Mesendoderm (in vitro differentiated cells): ENCODE measurements around the gene SPATA6.

Experiments used
- DNase-seq: peaks from one replicate; pipeline ENCODE4 v3.0.0; 2013
- H2AK5ac ChIP-seq: 2 replicates; pipeline ENCODE4 v1.6.1; 2013; ENCODE audit warnings: low read length, inconsistent platforms
- H2BK120ac ChIP-seq: 2 replicates; pipeline ENCODE4 v1.6.1; 2013; ENCODE audit warnings: low read depth, mild to moderate bottlenecking, low read length, moderate library complexity, mixed read lengths
- H2BK15ac ChIP-seq: replicated peaks from 2 replicates; pipeline ENCODE4 v1.6.1; 2013; ENCODE audit warnings: low read depth, mild to moderate bottlenecking, moderate library complexity
- H2BK5ac ChIP-seq: 2 replicates; pipeline ENCODE4 v1.6.1; 2013; ENCODE audit warnings: low read length, inconsistent platforms
- H3K18ac ChIP-seq: 2 replicates; pipeline ENCODE4 v1.6.1; 2013; ENCODE audit warnings: mild to moderate bottlenecking, low read length, mixed read lengths
- H3K23ac ChIP-seq: one replicate; pipeline ENCODE4 v1.6.1; 2013; ENCODE audit warnings: low read length
- H3K27ac ChIP-seq: 2 replicates; pipeline ENCODE4 v1.5.1; 2013; ENCODE audit warnings: low read depth, mild to moderate bottlenecking, inconsistent platforms, low read length, moderate library complexity
- H3K27me3 ChIP-seq: 2 replicates; pipeline ENCODE4 v1.6.1; 2013; ENCODE audit warnings: low read length, control low read depth, mild to moderate bottlenecking, inconsistent platforms; ENCODE audit not compliant: insufficient read depth, poor library complexity
- H3K36me3 ChIP-seq: 2 replicates; pipeline ENCODE4 v1.6.1; 2013; ENCODE audit warnings: low read length, inconsistent platforms; ENCODE audit not compliant: control insufficient read depth, insufficient read depth
- H3K4ac ChIP-seq: one replicate; pipeline ENCODE4 v1.6.1; 2013; ENCODE audit warnings: low read depth, mild to moderate bottlenecking, low read length, moderate library complexity
- H3K4me1 ChIP-seq: 2 replicates; pipeline ENCODE4 v1.6.1; 2013; ENCODE audit warnings: low read depth, low read length, inconsistent platforms; ENCODE audit not compliant: control insufficient read depth
- H3K4me2 ChIP-seq: 2 replicates; pipeline ENCODE4 v1.6.1; 2013; ENCODE audit warnings: low read length
- H3K4me3 ChIP-seq: 2 replicates; pipeline ENCODE4 v1.5.1; 2013; ENCODE audit warnings: mild to moderate bottlenecking, low read length
- H3K56ac ChIP-seq: one replicate; pipeline ENCODE4 v1.6.1; 2013; ENCODE audit warnings: low read length
- H3K79me1 ChIP-seq: 2 replicates; pipeline ENCODE4 v1.6.1; 2013; ENCODE audit warnings: low read length, inconsistent platforms
- H3K79me2 ChIP-seq: 2 replicates; pipeline ENCODE4 v1.6.1; 2013; ENCODE audit warnings: mild to moderate bottlenecking, low read length; ENCODE audit not compliant: control insufficient read depth, insufficient read depth
- H3K9ac ChIP-seq: 2 replicates; pipeline ENCODE4 v1.6.1; 2013; ENCODE audit warnings: low read length, inconsistent platforms
- H4K5ac ChIP-seq: one replicate; pipeline ENCODE4 v1.6.1; 2013; ENCODE audit warnings: low read length
- H4K8ac ChIP-seq: one replicate; pipeline ENCODE4 v1.6.1; 2013; ENCODE audit warnings: low read depth, mild to moderate bottlenecking, control low read depth, low read length, moderate library complexity
- WGBS: extraction: QIAGEN DNeasy Blood & Tissue Kit; methylation state at CpG from one replicate; pipeline ENCODE4 v1.1.7; 2013; ENCODE audit warnings: low lambda C conversion rate, missing lambda C conversion rate; ENCODE audit not compliant: insufficient coverage; ENCODE audit errors: extremely low coverage; 5-methylcytosine and 5-hydroxymethylcytosine counted together

Gene SPATA6

GRCh38 chr1:48405940-48406339 lies 66.1 kb downstream of the SPATA6 start:
- no peak overlapping the region for H2BK15ac ChIP-seq
- no peak overlapping the region for H3K27ac ChIP-seq
- no peak overlapping the region for H3K4me2 ChIP-seq
- H2BK5ac ChIP-seq, result no peak overlapping the region
- no peak overlapping the region for H4K5ac ChIP-seq
- no peaks in the 10 kb centered on the region for H3K4me1 ChIP-seq
- no peak overlapping the region for H4K8ac ChIP-seq
- H3K27me3 ChIP-seq, result no peaks in the 10 kb centered on the region
- H3K36me3 ChIP-seq, result no peaks in the 10 kb centered on the region
- no peak overlapping the region for H3K56ac ChIP-seq
- DNase-seq, result no peak
- H3K79me1 ChIP-seq, result no peaks in the 10 kb centered on the region
- no peak overlapping the region for H3K18ac ChIP-seq
- H3K4me3 ChIP-seq, result no peak overlapping the region
- no peak overlapping the region for H3K4ac ChIP-seq
- H3K23ac ChIP-seq, result no peak overlapping the region
- H2AK5ac ChIP-seq, result no peak overlapping the region
- no peaks in the 10 kb centered on the region for H3K79me2 ChIP-seq
- no peak overlapping the region for H2BK120ac ChIP-seq
- WGBS, result no CpG with 5 or more reads among the region's 2 CpGs
- H3K9ac ChIP-seq, result no peak overlapping the region

GRCh38 chr1:48405400-48405799 lies 66.6 kb downstream of the SPATA6 start:
- no peak overlapping the region for H3K18ac ChIP-seq
- no peaks in the 10 kb centered on the region for H3K4me1 ChIP-seq
- no peak overlapping the region for H2BK15ac ChIP-seq
- no peak overlapping the region for H3K4ac ChIP-seq
- H3K27ac ChIP-seq, result no peak overlapping the region
- H2BK5ac ChIP-seq, result no peak overlapping the region
- H3K9ac ChIP-seq, result no peak overlapping the region
- no peaks in the 10 kb centered on the region for H3K79me1 ChIP-seq
- no peak overlapping the region for H3K4me2 ChIP-seq
- no peak overlapping the region for H3K4me3 ChIP-seq
- H2AK5ac ChIP-seq, result no peak overlapping the region
- no peak overlapping the region for H4K5ac ChIP-seq
- H4K8ac ChIP-seq, result no peak overlapping the region
- no peak overlapping the region for H3K23ac ChIP-seq
- H3K56ac ChIP-seq, result no peak overlapping the region
- H3K36me3 ChIP-seq, result no peaks in the 10 kb centered on the region
- DNase-seq, result no peak
- no peaks in the 10 kb centered on the region for H3K79me2 ChIP-seq
- H3K27me3 ChIP-seq, result no peaks in the 10 kb centered on the region
- no peak overlapping the region for H2BK120ac ChIP-seq
- no CpG with 5 or more reads among the region's 1 CpG for WGBS

- no peak overlapping the region for H3K4me2 ChIP-seq
- DNase-seq, result no peak
- H3K4ac ChIP-seq, result no peak overlapping the region
- no peak overlapping the region for H3K18ac ChIP-seq
- no peak overlapping the region for H3K9ac ChIP-seq
- H4K5ac ChIP-seq, result no peak overlapping the region
- H2BK15ac ChIP-seq, result no peak overlapping the region
- no peak overlapping the region for H4K8ac ChIP-seq
- WGBS, result no CpG with 5 or more reads among the region's 2 CpGs
- no peak overlapping the region for H2BK5ac ChIP-seq
- no peak overlapping the region for H3K27ac ChIP-seq
- no peak overlapping the region for H3K56ac ChIP-seq
- no peaks in the 10 kb centered on the region for H3K27me3 ChIP-seq
- H3K36me3 ChIP-seq, result no peaks in the 10 kb centered on the region
- H2BK120ac ChIP-seq, result no peak overlapping the region
- H3K4me1 ChIP-seq, result no peaks in the 10 kb centered on the region
- no peaks in the 10 kb centered on the region for H3K79me2 ChIP-seq
- H3K23ac ChIP-seq, result no peak overlapping the region
- H3K4me3 ChIP-seq, result no peak overlapping the region
- no peaks in the 10 kb centered on the region for H3K79me1 ChIP-seq
- no peak overlapping the region for H2AK5ac ChIP-seq
These were observed 69.4 kb downstream of the SPATA6 start for GRCh38 chr1:48402599-48402998.

- Histone ChIP-seq H2AK5ac (no peak overlapping the region), H3K4ac (no peak overlapping the region), H3K9ac (no peak overlapping the region), H3K27ac (no peak overlapping the region), H2BK15ac (no peak overlapping the region), H3K18ac (no peak overlapping the region), H3K56ac (no peak overlapping the region), H3K23ac (no peak overlapping the region), H4K8ac (no peak overlapping the region), H2BK5ac (no peak overlapping the region), H3K79me1 (no peaks in the 10 kb centered on the region), H3K4me1 (no peaks in the 10 kb centered on the region), H4K5ac (no peak overlapping the region), H3K79me2 (no peaks in the 10 kb centered on the region), H2BK120ac (no peak overlapping the region), H3K36me3 (no peaks in the 10 kb centered on the region), H3K27me3 (no peaks in the 10 kb centered on the region), H3K4me3 (no peak overlapping the region), H3K4me2 (no peak overlapping the region)
- no peak for DNase-seq
- no CpG with 5 or more reads among the region's 2 CpGs for WGBS
These were observed 75.8 kb downstream of the SPATA6 start for GRCh38 chr1:48396208-48396607.

GRCh38 chr1:48391926-48392325 lies 80.1 kb downstream of the SPATA6 start:
- no peak overlapping the region for H3K18ac ChIP-seq
- no peaks in the 10 kb centered on the region for H3K4me1 ChIP-seq
- no peak for DNase-seq
- H3K4me2 ChIP-seq, result no peak overlapping the region
- H4K8ac ChIP-seq, result no peak overlapping the region
- H2BK120ac ChIP-seq, result no peak overlapping the region
- no peak overlapping the region for H2BK15ac ChIP-seq
- no peak overlapping the region for H3K4ac ChIP-seq
- H4K5ac ChIP-seq, result no peak overlapping the region
- H3K56ac ChIP-seq, result no peak overlapping the region
- H3K9ac ChIP-seq, result no peak overlapping the region
- no peaks in the 10 kb centered on the region for H3K79me1 ChIP-seq
- H2AK5ac ChIP-seq, result no peak overlapping the region
- no peak overlapping the region for H3K27ac ChIP-seq
- no peak overlapping the region for H3K23ac ChIP-seq
- H3K27me3 ChIP-seq, result no peaks in the 10 kb centered on the region
- no peak overlapping the region for H3K4me3 ChIP-seq
- no CpG with 5 or more reads among the region's 2 CpGs for WGBS
- no peak overlapping the region for H2BK5ac ChIP-seq
- no peaks in the 10 kb centered on the region for H3K36me3 ChIP-seq
- H3K79me2 ChIP-seq, result no peaks in the 10 kb centered on the region

- no peak overlapping the region for H3K9ac ChIP-seq
- H4K5ac ChIP-seq, result no peak overlapping the region
- H3K79me2 ChIP-seq, result no peaks in the 10 kb centered on the region
- no peak overlapping the region for H4K8ac ChIP-seq
- no peaks in the 10 kb centered on the region for H3K36me3 ChIP-seq
- H2BK120ac ChIP-seq, result no peak overlapping the region
- H2BK5ac ChIP-seq, result no peak overlapping the region
- H3K4me2 ChIP-seq, result no peak overlapping the region
- no peak overlapping the region for H3K56ac ChIP-seq
- no peak overlapping the region for H2BK15ac ChIP-seq
- no peak overlapping the region for H3K18ac ChIP-seq
- H3K23ac ChIP-seq, result no peak overlapping the region
- H3K27me3 ChIP-seq, result no peaks in the 10 kb centered on the region
- no peak overlapping the region for H3K4me3 ChIP-seq
- H3K4me1 ChIP-seq, result no peaks in the 10 kb centered on the region
- no peak overlapping the region for H3K4ac ChIP-seq
- no peak overlapping the region for H2AK5ac ChIP-seq
- no peak overlapping the region for H3K27ac ChIP-seq
- no peak for DNase-seq
- WGBS, result no CpG with 5 or more reads among the region's 3 CpGs
- H3K79me1 ChIP-seq, result no peaks in the 10 kb centered on the region
These were observed 84.6 kb downstream of the SPATA6 start for GRCh38 chr1:48387409-48387808.
